WI38 (cell line): ENCODE data around the gene BHLHE40.

Experiments used
- H3K4me3 ChIP-seq: 2 replicates; pipeline ENCODE4 v1.5.1; 2011; ENCODE audit warnings: low read depth, mild to moderate bottlenecking, control low read depth, low read length
- TF ChIP-seq, protein P1 (sequence below): IDR thresholded peaks from 2 replicates; pipeline ENCODE4 v1.5.1; 2012; ENCODE audit warnings: low read depth, mild to moderate bottlenecking, control low read depth, low read length

The BHLHE40 gene

DNA sequence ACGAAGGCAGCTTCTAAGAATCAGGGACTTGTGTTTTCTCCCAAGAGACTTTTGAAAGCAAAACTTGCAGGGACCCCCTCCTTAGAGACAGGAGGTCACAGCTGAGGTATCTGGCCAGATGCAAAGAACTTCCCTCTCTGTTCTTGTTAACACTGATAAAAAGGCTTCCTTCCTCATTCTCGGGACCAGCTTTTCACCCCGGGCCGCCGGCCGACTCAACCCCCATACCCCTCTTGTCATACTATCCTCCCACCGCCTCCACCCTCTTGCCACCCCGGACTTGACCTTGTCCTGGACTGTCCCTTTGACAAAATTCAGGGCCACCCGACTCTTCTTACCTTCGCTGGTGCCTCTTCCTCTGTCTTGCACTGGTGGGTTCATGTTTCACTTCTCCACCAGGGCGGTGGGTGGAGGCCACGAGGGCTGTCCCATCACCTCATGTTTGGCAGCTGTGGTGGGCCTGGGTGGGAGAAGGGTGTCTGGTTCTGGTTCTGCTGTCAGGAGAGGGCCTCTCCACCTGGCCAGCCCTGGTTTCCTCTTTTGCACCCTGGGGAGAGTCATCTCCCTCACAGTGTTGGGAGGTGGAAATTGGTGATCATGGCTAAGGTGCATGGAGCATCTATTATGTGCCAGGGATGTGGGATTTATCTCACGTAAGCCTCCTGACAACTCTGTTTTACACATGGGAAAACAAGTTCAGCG, 32.5 kb downstream of the BHLHE40 start:
- H3K4me3 ChIP-seq, result no peak overlapping the region
- TF ChIP-seq, protein P1, sequence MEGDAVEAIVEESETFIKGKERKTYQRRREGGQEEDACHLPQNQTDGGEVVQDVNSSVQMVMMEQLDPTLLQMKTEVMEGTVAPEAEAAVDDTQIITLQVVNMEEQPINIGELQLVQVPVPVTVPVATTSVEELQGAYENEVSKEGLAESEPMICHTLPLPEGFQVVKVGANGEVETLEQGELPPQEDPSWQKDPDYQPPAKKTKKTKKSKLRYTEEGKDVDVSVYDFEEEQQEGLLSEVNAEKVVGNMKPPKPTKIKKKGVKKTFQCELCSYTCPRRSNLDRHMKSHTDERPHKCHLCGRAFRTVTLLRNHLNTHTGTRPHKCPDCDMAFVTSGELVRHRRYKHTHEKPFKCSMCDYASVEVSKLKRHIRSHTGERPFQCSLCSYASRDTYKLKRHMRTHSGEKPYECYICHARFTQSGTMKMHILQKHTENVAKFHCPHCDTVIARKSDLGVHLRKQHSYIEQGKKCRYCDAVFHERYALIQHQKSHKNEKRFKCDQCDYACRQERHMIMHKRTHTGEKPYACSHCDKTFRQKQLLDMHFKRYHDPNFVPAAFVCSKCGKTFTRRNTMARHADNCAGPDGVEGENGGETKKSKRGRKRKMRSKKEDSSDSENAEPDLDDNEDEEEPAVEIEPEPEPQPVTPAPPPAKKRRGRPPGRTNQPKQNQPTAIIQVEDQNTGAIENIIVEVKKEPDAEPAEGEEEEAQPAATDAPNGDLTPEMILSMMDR, result no peak

DNA sequence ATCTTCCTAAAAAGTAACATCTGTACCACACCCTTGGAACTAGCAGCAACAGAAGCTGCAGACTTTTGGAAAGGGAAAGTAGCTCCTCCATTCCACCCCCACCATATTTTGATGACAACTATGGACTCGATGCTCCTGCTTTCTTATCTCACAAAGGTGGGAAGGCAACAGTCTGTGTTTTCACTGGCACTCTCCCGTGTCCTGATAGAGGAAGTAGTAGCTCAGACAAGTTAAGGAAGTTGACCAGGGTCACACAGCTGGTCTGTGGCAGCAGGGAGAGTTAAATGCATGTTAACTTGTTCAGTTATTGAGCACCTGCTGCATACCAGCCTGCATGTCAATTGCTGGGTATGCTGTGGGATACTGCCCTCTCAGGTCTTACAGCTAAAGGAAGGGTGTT, 33.1 kb downstream of the BHLHE40 start:
- H3K4me3 ChIP-seq, result no peak overlapping the region
- TF ChIP-seq, protein P1, result no peak

DNA sequence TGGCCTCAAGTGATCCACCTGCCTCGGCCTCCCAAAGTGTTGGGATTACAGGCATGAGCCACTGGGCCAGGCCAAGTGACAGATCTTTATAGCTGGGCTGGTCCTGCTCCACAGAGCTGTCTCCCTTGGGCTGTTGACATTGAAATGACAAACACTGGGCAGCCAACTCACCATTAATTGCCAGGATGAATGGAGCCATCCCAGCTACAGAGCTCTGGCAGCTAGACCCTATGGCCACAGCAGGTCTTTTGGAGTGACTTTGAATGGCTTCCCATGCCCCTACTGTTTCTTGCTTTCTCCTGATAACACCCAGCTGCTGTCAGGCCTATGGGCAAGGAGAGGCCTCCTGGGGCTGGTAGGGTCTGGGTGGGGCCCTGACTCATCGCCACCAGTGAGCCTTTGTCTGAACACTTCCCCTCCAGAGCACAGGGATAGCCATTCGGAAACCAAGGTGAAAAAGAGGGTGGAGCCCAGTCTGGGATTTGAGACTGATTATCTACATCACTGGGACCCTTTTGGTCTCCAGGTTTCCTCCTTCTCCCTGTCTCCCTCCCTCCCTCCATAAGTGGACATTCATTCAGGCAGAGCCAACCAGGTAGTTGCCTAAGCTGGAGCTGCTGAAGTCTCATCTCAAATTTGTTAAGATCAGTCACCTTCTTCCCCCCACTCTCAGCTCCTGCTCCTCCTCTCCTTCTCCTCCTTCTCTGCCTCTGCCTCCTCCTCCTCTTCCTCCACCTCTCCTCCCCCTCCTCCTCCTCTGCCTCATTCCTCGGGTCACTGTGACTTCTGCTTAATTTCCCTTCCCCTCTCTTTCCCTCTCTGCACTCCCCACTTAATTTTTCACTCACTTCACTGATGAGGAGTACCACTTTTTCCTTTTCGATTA, 34.0 kb downstream of the BHLHE40 start:
- TF ChIP-seq, protein P1, result no peak
- H3K4me3 ChIP-seq, result no peak overlapping the region

DNA sequence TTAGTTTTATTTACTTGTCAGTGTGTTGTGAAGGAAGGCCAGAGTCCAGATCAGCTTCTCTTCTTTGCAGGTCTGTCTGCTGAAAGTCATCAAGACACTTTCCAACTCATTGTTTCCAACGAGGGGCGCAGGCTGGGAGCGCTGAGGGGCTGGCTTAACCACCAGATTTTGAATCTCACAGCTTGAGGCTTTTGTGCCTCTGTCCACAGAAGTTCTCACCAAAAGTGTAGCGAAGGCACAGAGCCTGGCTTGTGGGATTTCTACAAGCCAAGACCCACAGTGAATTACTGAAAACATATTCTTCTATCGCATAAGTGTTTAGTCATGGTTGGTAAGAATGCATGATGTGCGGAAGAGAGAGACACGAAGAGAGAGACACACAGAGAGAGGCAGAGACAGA, 35.2 kb downstream of the BHLHE40 start:
- TF ChIP-seq, protein P1, result no peak
- H3K4me3 ChIP-seq, result no peak overlapping the region

DNA sequence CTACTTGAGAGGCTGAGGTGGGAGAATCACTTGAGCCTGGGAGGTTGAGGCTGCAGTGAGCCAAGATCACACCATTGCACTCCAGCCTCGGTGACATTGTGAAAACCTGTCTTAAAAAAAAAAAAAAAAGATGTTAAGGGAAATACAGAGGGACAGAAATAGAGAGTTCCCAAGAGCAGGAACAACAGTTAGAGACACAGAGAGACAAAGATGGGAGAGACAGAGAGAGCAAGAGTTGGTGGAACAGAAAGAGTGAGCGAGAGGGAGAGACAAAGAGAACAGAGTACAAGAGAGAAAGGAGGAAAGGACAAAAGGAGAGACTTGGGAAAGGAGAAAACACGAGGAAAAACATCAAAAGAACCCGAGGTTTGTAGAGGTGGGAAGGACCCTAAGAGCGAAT, 35.8 kb downstream of the BHLHE40 start:
- TF ChIP-seq, protein P1, result no peak
- no peak overlapping the region for H3K4me3 ChIP-seq

DNA sequence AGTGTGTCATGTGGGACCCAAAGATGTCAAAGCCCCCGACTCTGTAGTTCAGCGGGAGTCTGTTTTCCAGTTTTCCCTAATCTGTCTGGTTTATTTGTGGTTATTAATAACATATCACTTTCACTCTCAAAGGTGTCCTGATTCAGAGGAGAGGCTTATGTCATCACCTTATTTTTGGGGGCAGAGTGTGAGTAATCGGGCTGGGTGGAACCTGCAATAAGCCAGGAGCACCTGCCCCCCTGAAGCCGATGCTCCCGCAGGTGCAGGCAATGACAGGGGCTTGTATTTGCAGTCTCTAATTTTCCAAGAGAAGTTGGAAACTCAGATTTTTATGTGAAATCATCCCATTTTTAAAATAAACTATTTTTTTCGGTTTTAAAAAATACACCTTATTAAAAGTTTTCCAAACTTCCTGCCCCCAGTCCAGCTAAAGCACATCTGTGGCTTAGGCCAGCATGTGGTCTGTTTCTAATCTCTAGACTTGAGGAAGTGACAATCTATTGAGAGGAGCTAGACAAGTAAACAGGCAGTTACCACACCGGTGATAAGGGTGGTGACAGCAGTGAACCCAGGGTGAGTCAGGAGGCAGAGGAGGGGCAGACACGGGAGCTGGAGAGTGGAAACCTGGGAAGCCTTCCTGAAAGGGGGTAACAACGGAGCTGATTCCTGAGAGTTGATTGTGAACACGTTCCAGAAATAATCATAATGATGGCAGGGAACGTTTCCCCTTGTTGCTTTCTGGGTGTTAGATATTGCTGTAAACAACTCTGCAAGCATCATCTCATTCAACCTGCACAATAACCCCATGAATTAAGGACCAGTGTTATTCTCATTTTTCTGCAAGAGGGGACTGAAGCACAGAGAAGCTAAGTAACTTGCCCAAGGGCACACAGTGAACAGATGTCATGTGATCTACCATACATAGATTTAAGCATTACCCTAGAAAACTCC, 37.2 kb downstream of the BHLHE40 start:
- TF ChIP-seq, protein P1, result no peak
- H3K4me3 ChIP-seq, result no peak overlapping the region
